K562 (cell line): Measurements from ENCODE around the gene MKNK2. TPM values are rescaled to one million over a fixed set of nuclear protein-coding genes. Genes with fewer than 3 reads are reported as not detected.
A peak's percentile ranks its signal among the peaks of the same experiment; 100 is the strongest.

Source experiments
- ARHGAP35 ChIP-seq: fragments of 450-650 bp; IDR thresholded peaks from 2 replicates; pipeline ENCODE4 v1.6.1; 2018; ENCODE audit not compliant: partially characterized antibody
- BRD9 ChIP-seq: fragments of 450-650 bp; IDR thresholded peaks from 2 replicates; pipeline ENCODE4 v1.6.1; 2018; ENCODE audit warnings: low read depth; ENCODE audit not compliant: partially characterized antibody
- ETV1 ChIP-seq: fragments of 450-650 bp; conservative IDR thresholded peaks from 2 replicates; pipeline ENCODE4 v1.6.1; 2016; ENCODE audit warnings: missing genetic modification characterization, control low read depth, low read depth, missing compliant biosample characterization
- FOXK2 ChIP-seq, 2 experiments: fragments of 450-650 bp; IDR thresholded peaks in 1 of 2; conservative IDR thresholded peaks in 1 of 2; 2 replicates each; pipeline ENCODE4 v1.6.1; 2016; ENCODE audit warnings: low read depth in 2 of 2, mild to moderate bottlenecking in 1 of 2
- NFIX ChIP-seq: fragments of 250-450 bp; sonication (Bioruptor Pico); IDR thresholded peaks from 2 replicates; pipeline ENCODE4 v1.4.0; 2020; ENCODE audit warnings: low read depth, mild to moderate bottlenecking, moderate library complexity
- PHF8 ChIP-seq: fragments of 200-600 bp; sonication (generic); IDR thresholded peaks from 2 replicates; pipeline ENCODE4 v1.6.1; 2012; ENCODE audit warnings: mixed run types, mild to moderate bottlenecking, inconsistent platforms, low read length, moderate library complexity, borderline replicate concordance
- SRSF1 ChIP-seq: fragments of 200-400 bp; formaldehyde crosslinking; IDR thresholded peaks from 2 replicates; pipeline ENCODE4 v1.6.1; 2017; ENCODE audit warnings: mild to moderate bottlenecking, low read depth, low read length, moderate library complexity
- ZBTB26 ChIP-seq: fragments of 450-650 bp; formaldehyde crosslinking; IDR thresholded peaks from 2 replicates; pipeline ENCODE4 v1.4.0; 2022; ENCODE audit warnings: missing genetic modification characterization
- ZFP36 ChIP-seq: fragments of 150-350 bp; IDR thresholded peaks from 2 replicates; pipeline ENCODE4 v1.6.1; 2018; ENCODE audit warnings: low read length, low read depth; ENCODE audit not compliant: partially characterized antibody
- ZNF311 ChIP-seq: fragments of 250-450 bp; sonication (Bioruptor Pico); IDR thresholded peaks from 2 replicates; pipeline ENCODE4 v1.4.0; 2020; ENCODE audit warnings: mild to moderate bottlenecking, moderate library complexity
- ZNF395 ChIP-seq: fragments of 200-800 bp; sonication (Bioruptor generic); IDR thresholded peaks from 2 replicates; pipeline ENCODE4 v1.6.1; 2017; ENCODE audit warnings: missing genetic modification characterization, missing compliant biosample characterization
- ZNF407 ChIP-seq: fragments of 450-650 bp; IDR thresholded peaks from 2 replicates; pipeline ENCODE4 v1.6.1; 2016; ENCODE audit warnings: low read depth
- ZNF583 ChIP-seq: fragments of 250-450 bp; sonication (Bioruptor Pico); IDR thresholded peaks from 2 replicates; pipeline ENCODE4 v1.4.0; 2020
- polyA plus RNA-seq, 8 experiments: library from polyadenylated mRNA; depleted of rRNA in 4 of 8; stranded (reverse) in 5 of 8; unstranded in 3 of 8; fragments of >200 nt; fragmentation: Nextera tagmentation in 2 of 8; fragmentation: Illumina TruSeq in 1 of 8; extraction: Ambion mirVana in 2 of 8; extraction: Trizol in 1 of 8; gene quantifications; 2 replicates each; pipeline versions ENCODE4 v1.2.1 to v1.2.3, GENCODE V29; 2011 to 2014; ENCODE audit warnings: inconsistent platforms in 1 of 8, missing spikeins in 1 of 8
- total RNA-seq, 7 experiments: library from RNA; depleted of rRNA in 6 of 7; stranded (reverse); fragments of >200 nt in 6 of 7; fragmentation: Illumina TruSeq in 2 of 7; extraction: Trizol in 2 of 7; gene quantifications; 2 replicates each; pipeline versions ENCODE4 v1.2.1 to v1.2.3, GENCODE V29; 2011 to 2021; ENCODE audit warnings: low replicate concordance in 1 of 7
- TF ChIP-seq, protein P1 (sequence below): fragments of 250-450 bp; sonication (Bioruptor Pico); IDR thresholded peaks from 2 replicates; pipeline ENCODE4 v1.8.0; 2022; ENCODE audit warnings: moderate library complexity, mild to moderate bottlenecking, inconsistent platforms

The MKNK2 gene
- total and polyA plus RNA-seq, 9 of the 15 experiments (the other 6 are each of a cell fraction or from before 2014, with no cell fraction given), result 5.1 to 191 (median 51.9) TPM

GRCh38 chr19:2061495-2062388, 10.7 kb upstream of the MKNK2 start (continued):
- no peak for TF ChIP-seq ZNF395 (CRISPR knock-in tag)
- TF ChIP-seq ARHGAP35, result no peak
- TF ChIP-seq, protein P1, sequence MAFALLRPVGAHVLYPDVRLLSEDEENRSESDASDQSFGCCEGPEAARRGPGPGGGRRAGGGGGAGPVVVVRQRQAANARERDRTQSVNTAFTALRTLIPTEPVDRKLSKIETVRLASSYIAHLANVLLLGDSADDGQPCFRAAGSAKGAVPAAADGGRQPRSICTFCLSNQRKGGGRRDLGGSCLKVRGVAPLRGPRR (CRISPR knock-in tag), result no peak
- TF ChIP-seq FOXK2 (conservative IDR thresholded peaks at IDR 0.05 in 1 of 2, IDR thresholded peaks at IDR 0.05 in 1 of 2; ENCODE audit: low read depth in 2 of 2), result peak; percentile 39 to 56; a peak in 2 of 4 replicates
- no peak for TF ChIP-seq ZNF583 (CRISPR knock-in tag)
- no peak for TF ChIP-seq ETV1 (tag)
- no peak for TF ChIP-seq ZBTB26 (CRISPR knock-in tag)
- no peak for TF ChIP-seq SRSF1
- no peak for TF ChIP-seq ZNF311
- TF ChIP-seq ZNF407, result no peak
- peak; percentile 85 for TF ChIP-seq PHF8
- TF ChIP-seq NFIX (CRISPR knock-in tag), result no peak
- TF ChIP-seq ZFP36, result no peak
- TF ChIP-seq BRD9, result peak; percentile 70
